SK-N-SH (cell line): Measurements from ENCODE around the gene ZNF3. TPM values are rescaled to one million over a fixed set of nuclear protein-coding genes. Genes with fewer than 3 reads are reported as not detected.
A peak's percentile ranks its signal among the peaks of the same experiment; 100 is the strongest.

ENCODE experiments used
- CTCF ChIA-PET: fragments of 300-600, 350-600 bp; formaldehyde crosslinking; extraction: SDS; loops from one replicate; lab custom pipeline; 2021; lab: Yijun Ruan, JAX
- POLR2A ChIA-PET: fragments of 350-600 bp; sonication (Branson Sonifier 250); formaldehyde crosslinking; extraction: SDS; loops from one replicate; lab custom pipeline; 2020; ENCODE audit warnings: antibody characterized with exemption, inconsistent platforms; lab: Yijun Ruan, JAX
- DNase-seq: peaks from one replicate; pipeline ENCODE4 v3.0.0; 2012
- H2AFZ ChIP-seq: fragments of 200-600 bp; sonication (generic); 2 replicates; pipeline ENCODE4 v1.8.1; 2016; ENCODE audit warnings: antibody characterized with exemption, mild to moderate bottlenecking, low read depth
- H3F3A ChIP-seq: fragments of 200-600 bp; sonication (generic); replicated peaks from 2 replicates; pipeline ENCODE3; 2016; ENCODE audit warnings: antibody characterized with exemption, mild to moderate bottlenecking; ENCODE audit not compliant: insufficient read depth
- H3K27ac ChIP-seq, 2 experiments: fragments of 200-500 bp in 1 of 2; fragments of 200-600 bp in 1 of 2; sonication (Bioruptor generic) in 1 of 2; sonication (generic), shearing (Covaris generic) in 1 of 2; 2 replicates each; pipeline versions ENCODE4 v1.5.1 to v1.6.1; 2014 to 2016; ENCODE audit warnings: low read depth in 2 of 2, inconsistent platforms in 1 of 2, low read length in 1 of 2, mild to moderate bottlenecking in 1 of 2, mixed read lengths in 1 of 2
- H3K27me3 ChIP-seq: fragments of 200-600 bp; sonication (generic), shearing (Covaris generic); 2 replicates; pipeline ENCODE4 v1.6.1; 2016; ENCODE audit warnings: mixed run types; ENCODE audit not compliant: insufficient read depth
- H3K36me3 ChIP-seq, 2 experiments: fragments of 200-500 bp in 1 of 2; fragments of 200-600 bp in 1 of 2; sonication (Bioruptor generic) in 1 of 2; sonication (generic) in 1 of 2; replicated peaks in 1 of 2; 2 replicates each; pipeline versions ENCODE3 to v1.5.1; 2014 to 2016; ENCODE audit warnings: low read length in 1 of 2, mild to moderate bottlenecking in 1 of 2; ENCODE audit not compliant: insufficient read depth in 2 of 2, control insufficient read depth in 1 of 2
- H3K4me1 ChIP-seq, 2 experiments: fragments of 200-500 bp in 1 of 2; fragments of 200-600 bp in 1 of 2; sonication (Bioruptor generic) in 1 of 2; sonication (generic), shearing (Covaris generic) in 1 of 2; 2 replicates each; pipeline versions ENCODE4 v1.5.1 to v1.6.1; 2014 to 2016; ENCODE audit warnings: low read depth in 1 of 2, low read length in 1 of 2, mixed run types in 1 of 2; ENCODE audit not compliant: insufficient read depth in 2 of 2, control insufficient read depth in 1 of 2
- H3K4me2 ChIP-seq: fragments of 200-600 bp; sonication (generic), shearing (Covaris generic); 2 replicates; pipeline ENCODE4 v1.6.1; 2017; ENCODE audit warnings: mixed run types
- H3K4me3 ChIP-seq, 2 experiments: fragments of 200-500 bp in 1 of 2; fragments of 200-600 bp in 1 of 2; sonication (Bioruptor generic) in 1 of 2; sonication (generic), shearing (Covaris generic) in 1 of 2; 2 replicates each; pipeline versions ENCODE4 v1.5.1 to v1.8.1; 2014 to 2016; ENCODE audit warnings: low read depth in 2 of 2, inconsistent platforms in 1 of 2, low read length in 1 of 2, mild to moderate bottlenecking in 1 of 2, mixed read lengths in 1 of 2, moderate library complexity in 1 of 2
- H3K79me2 ChIP-seq: fragments of 200-600 bp; sonication (generic); 2 replicates; pipeline ENCODE4 v1.8.1; 2017; ENCODE audit warnings: mild to moderate bottlenecking; ENCODE audit not compliant: insufficient read depth
- H3K9ac ChIP-seq: fragments of 200-600 bp; sonication (generic); 2 replicates; pipeline ENCODE4 v1.6.1; 2017; ENCODE audit warnings: mixed run types
- H3K9me2 ChIP-seq: fragments of 200-600 bp; sonication (generic); 2 replicates; pipeline ENCODE4 v1.6.1; 2017; ENCODE audit warnings: mixed run types
- H3K9me3 ChIP-seq: fragments of 200-600 bp; sonication (generic); 2 replicates; pipeline ENCODE4 v1.6.1; 2017; ENCODE audit warnings: mixed run types, mild to moderate bottlenecking, moderate library complexity
- H4K20me1 ChIP-seq: fragments of 200-600 bp; sonication (generic); 2 replicates; pipeline ENCODE4 v1.6.1; 2017; ENCODE audit warnings: mild to moderate bottlenecking, mixed run types; ENCODE audit not compliant: insufficient read depth
- CHD2 ChIP-seq: fragments of 150-350 bp; IDR thresholded peaks from 2 replicates; pipeline ENCODE4 v1.6.1; 2018; ENCODE audit warnings: low read length; ENCODE audit not compliant: partially characterized antibody
- ELF1 ChIP-seq: IDR thresholded peaks from 2 replicates; pipeline ENCODE4 v1.4.0; 2012
- EP300 ChIP-seq, 2 experiments: IDR thresholded peaks; 2 replicates each; pipeline versions ENCODE4 v1.4.0 to v1.6.1; 2012; ENCODE audit warnings: borderline replicate concordance in 1 of 2, low read depth in 1 of 2, low read length in 1 of 2
- FOXM1 ChIP-seq: IDR thresholded peaks from 2 replicates; pipeline ENCODE4 v1.4.0; 2012; ENCODE audit warnings: low read depth, mild to moderate bottlenecking
- GATA2 ChIP-seq: sonication (generic); formaldehyde crosslinking; IDR thresholded peaks from 2 replicates; pipeline ENCODE4 v1.5.0; 2020; ENCODE audit warnings: mild to moderate bottlenecking, missing genetic modification reagents
- JUND ChIP-seq: IDR thresholded peaks from 2 replicates; pipeline ENCODE4 v1.4.0; 2012
- MEF2A ChIP-seq: IDR thresholded peaks from 2 replicates; pipeline ENCODE4 v1.4.0; 2012; ENCODE audit warnings: low read depth, borderline replicate concordance
- NFIC ChIP-seq: IDR thresholded peaks from 2 replicates; pipeline ENCODE4 v1.4.0; 2012; ENCODE audit warnings: borderline replicate concordance
- NRF1 ChIP-seq: IDR thresholded peaks from 2 replicates; pipeline ENCODE4 v1.6.1; 2012; ENCODE audit warnings: low read depth, mild to moderate bottlenecking, low read length
- POLR2AphosphoS5 ChIP-seq: IDR thresholded peaks from 2 replicates; pipeline ENCODE4 v1.6.1; 2012; ENCODE audit warnings: low read depth, low read length
- RCOR1 ChIP-seq: fragments of 150-350 bp; IDR thresholded peaks from 2 replicates; pipeline ENCODE4 v1.6.1; 2017; ENCODE audit warnings: antibody characterized with exemption, low read length
- RFX5 ChIP-seq: IDR thresholded peaks from 2 replicates; pipeline ENCODE4 v1.6.1; 2012; ENCODE audit warnings: mild to moderate bottlenecking, improper control_type of control experiment, low read length
- SIN3A ChIP-seq: IDR thresholded peaks from 2 replicates; pipeline ENCODE4 v1.6.1; 2012; ENCODE audit warnings: low read depth, mild to moderate bottlenecking, low read length, moderate library complexity, borderline replicate concordance
- SMC3 ChIP-seq: IDR thresholded peaks from 2 replicates; pipeline ENCODE4 v1.6.1; 2012; ENCODE audit warnings: low read depth, low read length, improper control_type of control experiment
- TAF1 ChIP-seq: IDR thresholded peaks from 2 replicates; pipeline ENCODE4 v1.6.1; 2012; ENCODE audit warnings: low read depth, mild to moderate bottlenecking, low read length, moderate library complexity, borderline replicate concordance
- TCF12 ChIP-seq: IDR thresholded peaks from 2 replicates; pipeline ENCODE4 v1.4.0; 2012
- TEAD4 ChIP-seq: IDR thresholded peaks from 2 replicates; pipeline ENCODE4 v1.4.0; 2012; ENCODE audit warnings: mild to moderate bottlenecking, borderline replicate concordance; ENCODE audit not compliant: insufficient read depth
- YY1 ChIP-seq: IDR thresholded peaks from 2 replicates; pipeline ENCODE4 v1.4.0; 2012; ENCODE audit warnings: low read depth, mild to moderate bottlenecking
- WGBS: methylation state at CpG from one replicate; pipeline ENCODE4 v1.1.6; 2017; ENCODE audit warnings: low lambda C conversion rate; 5-methylcytosine and 5-hydroxymethylcytosine counted together
- polyA plus RNA-seq, 3 experiments: library from polyadenylated mRNA; depleted of rRNA; stranded (reverse); fragments of >200 nt; gene quantifications; 2 replicates each; pipeline ENCODE4 v1.2.3, GENCODE V29; 2012
- TF ChIP-seq, protein P1 (sequence below): IDR thresholded peaks from 2 replicates; pipeline ENCODE4; 2012
- TF ChIP-seq, protein P2 (sequence below): IDR thresholded peaks from 2 replicates; pipeline ENCODE4 v1.4.0; 2012; ENCODE audit warnings: low read depth
- TF ChIP-seq, protein P3 (sequence below): IDR thresholded peaks from 2 replicates; pipeline ENCODE4 v1.6.1; 2012; ENCODE audit warnings: mild to moderate bottlenecking, low read depth, low read length, moderate library complexity
- TF ChIP-seq, protein P4 (sequence below): fragments of 200-600 bp; sonication (generic); IDR thresholded peaks from 2 replicates; pipeline ENCODE4 v1.6.1; 2017; ENCODE audit warnings: antibody characterized with exemption, mild to moderate bottlenecking, moderate library complexity
- TF ChIP-seq, protein P5 (sequence below): IDR thresholded peaks from 2 replicates; pipeline ENCODE4 v1.4.0; 2012; ENCODE audit warnings: low read depth, borderline replicate concordance

Gene ZNF3
- polyA plus RNA-seq, 1 of the 3 experiments (the other 2 are of a cell fraction): 30.5 TPM

DNA sequence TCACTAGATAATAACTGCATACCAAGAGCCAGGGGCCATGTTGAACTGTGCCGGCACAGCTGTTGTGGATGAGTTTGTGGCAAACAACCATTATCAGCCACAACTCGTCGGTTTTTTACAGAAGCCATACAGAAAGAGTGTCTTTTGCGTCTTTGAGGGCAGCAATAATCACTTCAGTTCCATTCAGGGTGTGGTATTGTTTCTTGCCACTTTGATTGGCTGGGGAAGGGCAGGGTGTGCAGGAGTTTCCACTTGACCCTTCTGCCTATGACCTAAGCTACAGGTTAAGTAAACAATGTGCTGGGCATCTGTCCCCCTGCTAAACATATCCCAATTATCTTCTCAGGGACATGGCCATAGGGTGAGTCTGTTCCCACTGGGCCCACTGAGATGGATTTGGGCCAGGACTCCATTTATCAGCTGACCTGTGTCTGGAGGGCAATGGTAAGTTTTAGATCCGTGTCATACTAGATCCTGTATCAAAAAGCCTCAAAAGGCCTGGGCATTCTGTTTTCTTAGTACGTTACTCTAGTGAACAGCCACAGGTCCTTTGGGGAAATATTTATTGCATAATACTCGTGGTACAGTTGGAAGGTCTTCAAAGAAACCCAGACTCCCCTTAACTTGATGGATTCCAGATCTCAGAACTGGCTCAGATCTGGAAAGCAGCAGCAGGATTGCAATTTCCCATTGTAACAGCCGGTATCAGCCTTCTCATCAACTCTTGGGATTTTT, 15.9 kb downstream of the ZNF3 start:
- Histone ChIP-seq H3K9ac (no peak overlapping the region), H3K79me2 (no peaks in the 10 kb centered on the region), H3K27ac (peak overlapping the region; percentile 29 to 50; a peak in 3 of 4 replicates), H3K4me3 (no peak overlapping the region), H3F3A (peaks cover 44% of the 10 kb centered on the region), H2AFZ (no peak overlapping the region), H3K4me1 (peaks cover 0 to 21% of the 10 kb centered on the region in 2 experiments; a peak in 1 of 4 replicates), H3K4me2 (no peak overlapping the region), H3K36me3 (peaks cover 27 to 56% of the 10 kb centered on the region in 2 experiments), H3K9me3 (peaks cover 11% of the 10 kb centered on the region), H3K9me2 (no peaks in the 10 kb centered on the region), H4K20me1 (no peaks in the 10 kb centered on the region), H3K27me3 (no peaks in the 10 kb centered on the region)
- TF ChIP-seq, protein P1, sequence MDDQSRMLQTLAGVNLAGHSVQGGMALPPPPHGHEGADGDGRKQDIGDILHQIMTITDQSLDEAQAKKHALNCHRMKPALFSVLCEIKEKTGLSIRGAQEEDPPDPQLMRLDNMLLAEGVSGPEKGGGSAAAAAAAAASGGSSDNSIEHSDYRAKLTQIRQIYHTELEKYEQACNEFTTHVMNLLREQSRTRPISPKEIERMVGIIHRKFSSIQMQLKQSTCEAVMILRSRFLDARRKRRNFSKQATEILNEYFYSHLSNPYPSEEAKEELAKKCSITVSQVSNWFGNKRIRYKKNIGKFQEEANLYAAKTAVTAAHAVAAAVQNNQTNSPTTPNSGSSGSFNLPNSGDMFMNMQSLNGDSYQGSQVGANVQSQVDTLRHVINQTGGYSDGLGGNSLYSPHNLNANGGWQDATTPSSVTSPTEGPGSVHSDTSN: peak; percentile 69
- TF ChIP-seq EP300 (IDR thresholded peaks at IDR 0.05; ENCODE audit: borderline replicate concordance in 1 of 2, low read depth in 1 of 2, low read length in 1 of 2): peak; percentile 16 to 55; a peak in 2 of 4 replicates
- TF ChIP-seq NFIC: peak; percentile 77; the same call in 1 of the 2 replicates
- TF ChIP-seq ELF1: no peak
- TF ChIP-seq, protein P2, sequence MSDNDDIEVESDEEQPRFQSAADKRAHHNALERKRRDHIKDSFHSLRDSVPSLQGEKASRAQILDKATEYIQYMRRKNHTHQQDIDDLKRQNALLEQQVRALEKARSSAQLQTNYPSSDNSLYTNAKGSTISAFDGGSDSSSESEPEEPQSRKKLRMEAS: no peak
- 0 out of 2 replicates have a peak, but pooled peaks have one; percentile 12 for TF ChIP-seq TEAD4
- TF ChIP-seq RCOR1: peak; percentile 88; the same call in 1 of the 2 replicates
- no peak for TF ChIP-seq YY1
- TF ChIP-seq NRF1: no peak
- TF ChIP-seq CHD2: peak; percentile 64
- no peak for TF ChIP-seq FOXM1
- TF ChIP-seq TAF1: no peak
- TF ChIP-seq POLR2AphosphoS5: peak; percentile 75
- peak; percentile 79 for TF ChIP-seq GATA2 (CRISPR knock-in tag)
- TF ChIP-seq SMC3: no peak
- TF ChIP-seq TCF12: peak; percentile 95
- TF ChIP-seq, protein P3, sequence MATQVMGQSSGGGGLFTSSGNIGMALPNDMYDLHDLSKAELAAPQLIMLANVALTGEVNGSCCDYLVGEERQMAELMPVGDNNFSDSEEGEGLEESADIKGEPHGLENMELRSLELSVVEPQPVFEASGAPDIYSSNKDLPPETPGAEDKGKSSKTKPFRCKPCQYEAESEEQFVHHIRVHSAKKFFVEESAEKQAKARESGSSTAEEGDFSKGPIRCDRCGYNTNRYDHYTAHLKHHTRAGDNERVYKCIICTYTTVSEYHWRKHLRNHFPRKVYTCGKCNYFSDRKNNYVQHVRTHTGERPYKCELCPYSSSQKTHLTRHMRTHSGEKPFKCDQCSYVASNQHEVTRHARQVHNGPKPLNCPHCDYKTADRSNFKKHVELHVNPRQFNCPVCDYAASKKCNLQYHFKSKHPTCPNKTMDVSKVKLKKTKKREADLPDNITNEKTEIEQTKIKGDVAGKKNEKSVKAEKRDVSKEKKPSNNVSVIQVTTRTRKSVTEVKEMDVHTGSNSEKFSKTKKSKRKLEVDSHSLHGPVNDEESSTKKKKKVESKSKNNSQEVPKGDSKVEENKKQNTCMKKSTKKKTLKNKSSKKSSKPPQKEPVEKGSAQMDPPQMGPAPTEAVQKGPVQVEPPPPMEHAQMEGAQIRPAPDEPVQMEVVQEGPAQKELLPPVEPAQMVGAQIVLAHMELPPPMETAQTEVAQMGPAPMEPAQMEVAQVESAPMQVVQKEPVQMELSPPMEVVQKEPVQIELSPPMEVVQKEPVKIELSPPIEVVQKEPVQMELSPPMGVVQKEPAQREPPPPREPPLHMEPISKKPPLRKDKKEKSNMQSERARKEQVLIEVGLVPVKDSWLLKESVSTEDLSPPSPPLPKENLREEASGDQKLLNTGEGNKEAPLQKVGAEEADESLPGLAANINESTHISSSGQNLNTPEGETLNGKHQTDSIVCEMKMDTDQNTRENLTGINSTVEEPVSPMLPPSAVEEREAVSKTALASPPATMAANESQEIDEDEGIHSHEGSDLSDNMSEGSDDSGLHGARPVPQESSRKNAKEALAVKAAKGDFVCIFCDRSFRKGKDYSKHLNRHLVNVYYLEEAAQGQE: 0 out of 2 replicates have a peak, but pooled peaks have one; percentile 7
- TF ChIP-seq, protein P4, sequence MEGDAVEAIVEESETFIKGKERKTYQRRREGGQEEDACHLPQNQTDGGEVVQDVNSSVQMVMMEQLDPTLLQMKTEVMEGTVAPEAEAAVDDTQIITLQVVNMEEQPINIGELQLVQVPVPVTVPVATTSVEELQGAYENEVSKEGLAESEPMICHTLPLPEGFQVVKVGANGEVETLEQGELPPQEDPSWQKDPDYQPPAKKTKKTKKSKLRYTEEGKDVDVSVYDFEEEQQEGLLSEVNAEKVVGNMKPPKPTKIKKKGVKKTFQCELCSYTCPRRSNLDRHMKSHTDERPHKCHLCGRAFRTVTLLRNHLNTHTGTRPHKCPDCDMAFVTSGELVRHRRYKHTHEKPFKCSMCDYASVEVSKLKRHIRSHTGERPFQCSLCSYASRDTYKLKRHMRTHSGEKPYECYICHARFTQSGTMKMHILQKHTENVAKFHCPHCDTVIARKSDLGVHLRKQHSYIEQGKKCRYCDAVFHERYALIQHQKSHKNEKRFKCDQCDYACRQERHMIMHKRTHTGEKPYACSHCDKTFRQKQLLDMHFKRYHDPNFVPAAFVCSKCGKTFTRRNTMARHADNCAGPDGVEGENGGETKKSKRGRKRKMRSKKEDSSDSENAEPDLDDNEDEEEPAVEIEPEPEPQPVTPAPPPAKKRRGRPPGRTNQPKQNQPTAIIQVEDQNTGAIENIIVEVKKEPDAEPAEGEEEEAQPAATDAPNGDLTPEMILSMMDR: no peak
- 0 out of 2 replicates have a peak, but pooled peaks have one; percentile 11 for TF ChIP-seq SIN3A
- TF ChIP-seq MEF2A: no peak
- TF ChIP-seq RFX5: no peak
- TF ChIP-seq JUND: no peak; the same call in 1 of the 2 replicates
- TF ChIP-seq, protein P5, sequence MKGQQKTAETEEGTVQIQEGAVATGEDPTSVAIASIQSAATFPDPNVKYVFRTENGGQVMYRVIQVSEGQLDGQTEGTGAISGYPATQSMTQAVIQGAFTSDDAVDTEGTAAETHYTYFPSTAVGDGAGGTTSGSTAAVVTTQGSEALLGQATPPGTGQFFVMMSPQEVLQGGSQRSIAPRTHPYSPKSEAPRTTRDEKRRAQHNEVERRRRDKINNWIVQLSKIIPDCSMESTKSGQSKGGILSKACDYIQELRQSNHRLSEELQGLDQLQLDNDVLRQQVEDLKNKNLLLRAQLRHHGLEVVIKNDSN: no peak
- peak; percentile 65 for DNase-seq
- CTCF ChIA-PET: interaction anchor here (1.2 to 1.9 kb wide), 3 partner anchors 9 to 15 kb away, joined by 3 to 6 read pairs (median 6); partner anchors contain the start of gene ZNF3
- POLR2A ChIA-PET: interaction anchor here (0.5 kb wide), 1 partner anchor 16 kb away, joined by 3 read pairs; the partner anchor contains the start of gene ZSCAN21
- 41% methylated on average over 8 of the region's 8 CpGs for WGBS
